HCEC 1CT (cell line): ENCODE data around the gene ECI1.
"Not testable (repeated sequence)": the region's sequence is repeated elsewhere in the genome, so short reads cannot be mapped to it uniquely, and the experiment has no call there.

Experiments used
- DNase-seq: peaks from one replicate; pipeline ENCODE4 v3.0.0-alpha.2; 2017

ECI1 gene

GRCh38 chr16:2278956-2279800 is 27.8 kb upstream of the ECI1 start:
- DNase-seq: no peak

DNA sequence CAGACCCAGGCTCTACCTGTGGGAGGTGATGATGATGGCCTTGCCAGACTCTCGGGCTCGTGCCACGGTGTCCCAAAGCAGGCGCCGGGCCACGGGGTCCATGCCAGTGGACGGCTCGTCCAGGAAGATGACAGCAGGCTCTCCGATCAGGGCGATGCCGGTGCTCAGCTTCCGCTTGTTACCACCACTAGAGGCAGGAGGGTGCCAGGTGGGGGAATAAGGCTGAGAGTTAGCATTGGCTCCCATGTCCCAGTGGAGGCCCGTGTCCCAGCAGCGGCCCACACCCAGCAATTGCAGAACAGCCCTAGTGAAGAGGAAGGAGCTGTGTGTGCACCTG is 26.9 kb upstream of the ECI1 start:
- no peak for DNase-seq

GRCh38 chr16:2277466-2278271 is 26.3 kb upstream of the ECI1 start:
- no peak for DNase-seq

DNA sequence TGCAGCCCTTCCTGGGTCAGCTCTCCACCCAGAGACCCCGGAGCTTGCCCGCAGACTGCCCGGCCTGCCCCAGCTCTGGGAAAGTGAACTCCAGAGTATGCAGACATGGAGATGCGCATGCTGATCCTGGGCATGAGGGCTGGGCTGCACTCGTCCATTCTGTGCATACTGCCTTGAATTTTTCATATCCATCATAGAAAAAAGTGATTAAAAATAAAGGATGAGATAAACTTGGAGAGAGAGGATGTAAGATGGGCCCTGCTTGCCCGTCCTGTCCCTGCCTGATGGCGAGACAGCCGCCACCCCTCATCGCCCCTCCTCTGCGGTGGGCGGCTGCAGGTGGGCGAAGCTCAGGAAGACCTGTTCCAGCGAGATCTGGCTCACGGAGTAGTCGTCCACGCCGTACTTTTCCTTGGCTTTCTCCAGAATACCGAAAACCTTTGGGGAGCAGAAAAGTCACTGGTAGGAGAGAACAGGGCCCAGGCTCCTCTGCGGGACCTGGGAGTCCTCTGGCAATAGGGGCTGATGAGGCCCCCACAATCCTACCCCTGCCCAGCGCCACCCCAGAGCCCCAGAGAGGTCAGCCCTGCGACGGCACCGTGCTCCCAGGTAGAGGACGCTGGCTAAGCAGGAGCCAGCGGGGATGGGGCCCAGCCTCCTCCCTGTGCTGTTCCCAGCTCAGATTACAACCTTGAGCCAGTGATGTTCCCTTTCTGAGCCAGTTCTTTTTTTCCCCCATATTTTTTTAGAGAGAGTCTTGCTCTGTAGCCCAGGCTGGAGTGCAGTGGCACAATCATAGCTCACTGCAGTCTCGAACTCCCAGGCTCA is 25.2 kb upstream of the ECI1 start:
- no peak for DNase-seq

GRCh38 chr16:2275476-2276367 is 24.3 kb upstream of the ECI1 start:
- no peak for DNase-seq

DNA sequence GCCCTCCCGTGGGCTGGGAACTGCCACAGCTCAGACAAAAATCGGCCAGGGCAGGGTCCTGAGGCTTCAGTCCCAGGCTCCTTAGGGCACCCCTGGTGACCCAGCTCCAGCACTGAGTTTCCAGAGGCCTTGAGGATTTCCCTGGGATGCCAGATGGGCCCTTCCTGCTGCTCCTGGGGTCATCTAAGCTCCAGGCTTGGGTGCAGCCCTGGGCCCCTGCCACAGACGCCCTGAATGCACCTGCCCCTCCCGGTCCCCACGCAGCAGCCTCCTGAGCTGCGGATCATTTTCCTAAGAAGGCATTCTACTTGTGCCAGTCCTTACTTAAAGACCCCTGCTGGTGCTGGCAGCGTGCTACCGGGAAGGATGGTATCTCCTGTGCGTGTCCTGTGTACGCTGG is 22.5 kb upstream of the ECI1 start:
- no peak for DNase-seq

- DNase-seq: no peak
Measured at GRCh38 chr16:2273484-2273883, 22.1 kb upstream of the ECI1 start.

- no peak for DNase-seq
Measured at GRCh38 chr16:2271848-2272461, 20.6 kb upstream of the ECI1 start.

- DNase-seq: no peak
Measured at GRCh38 chr16:2270588-2271470, 19.4 kb upstream of the ECI1 start.

GRCh38 chr16:2270070-2270462 is 18.7 kb upstream of the ECI1 start:
- DNase-seq: no peak

DNA sequence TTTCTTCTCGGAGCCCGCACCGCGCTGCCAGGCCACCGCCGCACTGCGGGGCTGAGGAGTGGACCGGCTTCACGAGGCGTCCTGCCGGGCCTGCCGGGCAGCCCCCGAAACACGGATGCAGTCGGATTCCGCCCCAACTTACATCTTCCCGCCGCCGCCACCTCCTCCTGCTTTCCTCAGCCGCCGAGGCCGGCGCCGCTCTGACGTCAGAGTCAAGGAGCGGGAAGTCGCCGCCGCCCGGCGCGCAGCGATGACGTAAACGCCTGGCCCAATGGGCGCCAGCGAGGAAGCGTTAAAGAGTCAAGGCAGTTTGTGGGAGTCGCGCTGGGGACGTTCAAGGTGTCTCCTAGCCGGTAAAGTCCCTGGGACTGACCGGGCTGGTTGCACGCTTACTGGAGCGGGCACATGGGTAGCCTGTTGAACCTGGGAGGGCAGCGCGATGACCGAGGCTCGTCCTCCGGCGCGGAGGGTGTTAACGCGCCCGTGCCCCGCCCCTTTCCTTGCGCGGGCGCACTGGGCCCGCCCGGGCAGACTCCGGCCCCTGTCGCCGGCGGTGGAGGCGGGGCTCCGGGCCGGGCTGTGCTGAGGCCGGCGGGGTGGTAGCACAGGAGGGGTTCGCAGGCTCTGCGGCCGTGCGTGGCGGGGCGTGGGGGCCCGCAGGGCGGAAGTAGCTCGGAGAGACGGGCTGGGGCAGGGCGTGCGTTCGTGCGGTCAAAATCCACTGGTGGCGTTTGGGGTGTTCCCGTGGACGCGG is 16.7 kb upstream of the ECI1 start, which contains the start of gene RNPS1:
Gene RNPS1 (minus strand): TSS at position 214 of the 754 bp plus-strand sequence. CDS start 3,483 bp downstream, outside the sequence.
- DNase-seq: peak; percentile 88

- DNase-seq: peak; percentile 51
Measured at GRCh38 chr16:2267505-2267912, 16.1 kb upstream of the ECI1 start.

GRCh38 chr16:2266887-2267286 is 15.5 kb upstream of the ECI1 start:
- DNase-seq: peak; percentile 46

GRCh38 chr16:2263026-2263425 is 11.6 kb upstream of the ECI1 start:
- not testable (repeated sequence) for DNase-seq

DNA sequence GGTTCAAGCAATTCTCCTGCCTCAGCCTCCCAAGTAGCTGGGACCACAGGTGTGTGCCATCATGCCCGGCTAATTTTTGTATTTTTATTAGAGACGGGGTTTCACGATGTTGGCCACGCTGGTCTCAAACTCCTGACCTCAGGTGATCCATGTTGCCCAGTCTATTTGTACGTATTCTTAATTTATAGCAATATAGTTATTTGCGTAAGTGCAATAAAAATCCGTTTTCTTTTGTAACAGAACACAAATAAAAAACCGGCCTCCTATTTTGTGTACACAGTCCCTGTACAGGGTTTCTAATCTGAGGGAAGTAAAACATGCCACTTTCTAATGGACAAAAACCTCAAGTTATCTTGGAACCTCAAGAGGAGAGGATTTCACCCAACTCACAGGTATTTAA is 8.9 kb upstream of the ECI1 start:
- no peak for DNase-seq

GRCh38 chr16:2258530-2258929 is 7.1 kb upstream of the ECI1 start:
- DNase-seq: not testable (repeated sequence)

DNA sequence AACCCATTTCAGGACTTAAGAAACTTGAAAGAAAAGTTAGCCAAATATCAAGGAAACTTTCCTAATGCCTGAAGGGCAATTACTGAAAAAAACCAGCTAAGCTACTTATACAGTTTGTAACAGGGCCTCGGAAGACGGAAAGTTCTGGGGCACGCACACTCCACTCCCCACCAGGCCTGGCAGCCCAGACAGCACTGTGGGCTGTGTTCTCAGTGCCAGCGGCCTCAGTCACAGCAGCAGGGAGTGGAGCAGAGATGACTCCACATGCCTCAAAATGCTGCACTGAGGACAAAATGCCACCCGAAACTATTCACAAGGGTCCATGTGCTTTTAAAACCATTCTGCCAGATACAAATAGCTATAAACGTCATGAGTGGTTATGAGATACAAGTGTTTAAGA is 6.3 kb upstream of the ECI1 start:
- DNase-seq: no peak

GRCh38 chr16:2256531-2257140 is 5.2 kb upstream of the ECI1 start:
- DNase-seq: no peak

- DNase-seq: no peak
Measured at GRCh38 chr16:2253293-2253692, 1.9 kb upstream of the ECI1 start.

- no peak for DNase-seq
Measured at GRCh38 chr16:2252806-2253148, 1.4 kb upstream of the ECI1 start.
